ENCODE data around the gene CHRD.

GRCh38 chr3:184358124-184358767 is 21.6 kb upstream of the CHRD start:
- TF ChIP-seq, protein P1, sequence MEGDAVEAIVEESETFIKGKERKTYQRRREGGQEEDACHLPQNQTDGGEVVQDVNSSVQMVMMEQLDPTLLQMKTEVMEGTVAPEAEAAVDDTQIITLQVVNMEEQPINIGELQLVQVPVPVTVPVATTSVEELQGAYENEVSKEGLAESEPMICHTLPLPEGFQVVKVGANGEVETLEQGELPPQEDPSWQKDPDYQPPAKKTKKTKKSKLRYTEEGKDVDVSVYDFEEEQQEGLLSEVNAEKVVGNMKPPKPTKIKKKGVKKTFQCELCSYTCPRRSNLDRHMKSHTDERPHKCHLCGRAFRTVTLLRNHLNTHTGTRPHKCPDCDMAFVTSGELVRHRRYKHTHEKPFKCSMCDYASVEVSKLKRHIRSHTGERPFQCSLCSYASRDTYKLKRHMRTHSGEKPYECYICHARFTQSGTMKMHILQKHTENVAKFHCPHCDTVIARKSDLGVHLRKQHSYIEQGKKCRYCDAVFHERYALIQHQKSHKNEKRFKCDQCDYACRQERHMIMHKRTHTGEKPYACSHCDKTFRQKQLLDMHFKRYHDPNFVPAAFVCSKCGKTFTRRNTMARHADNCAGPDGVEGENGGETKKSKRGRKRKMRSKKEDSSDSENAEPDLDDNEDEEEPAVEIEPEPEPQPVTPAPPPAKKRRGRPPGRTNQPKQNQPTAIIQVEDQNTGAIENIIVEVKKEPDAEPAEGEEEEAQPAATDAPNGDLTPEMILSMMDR (IDR thresholded peaks at IDR 0.05): no peak
- TF ChIP-seq POLR2A (IDR thresholded peaks at IDR 0.05): no peak

Data from gastroesophageal sphincter (tissue), 3 donors.